ENCODE measurements around the gene INTS13.
"Not testable (repeated sequence)": the region's sequence is repeated elsewhere in the genome, so short reads cannot be mapped to it uniquely, and the experiment has no call there.

The INTS13 gene

GRCh38 chr12:26929590-26929989 lies 8.2 kb downstream of the INTS13 start:
- no peak for DNase-seq

- DNase-seq: no peak
These were observed 9.1 kb downstream of the INTS13 start for GRCh38 chr12:26928661-26929060.

GRCh38 chr12:26921886-26922285 lies 15.9 kb downstream of the INTS13 start:
- DNase-seq: no peak

- no peak for DNase-seq
These were observed 18.6 kb downstream of the INTS13 start for GRCh38 chr12:26919216-26919555.

GRCh38 chr12:26918321-26919215 lies 19.2 kb downstream of the INTS13 start:
- DNase-seq: no peak

GRCh38 chr12:26906704-26907103 lies 31.1 kb downstream of the INTS13 start:
- DNase-seq: no peak

GRCh38 chr12:26906024-26906423 lies 31.8 kb downstream of the INTS13 start:
- no peak for DNase-seq

GRCh38 chr12:26903396-26903795 lies 34.4 kb downstream of the INTS13 start:
- not testable (repeated sequence) for DNase-seq

GRCh38 chr12:26896913-26897312 lies 40.9 kb downstream of the INTS13 start:
- no peak for DNase-seq

- DNase-seq: no peak
These were observed 42.1 kb downstream of the INTS13 start for GRCh38 chr12:26895672-26896071.

- no peak for DNase-seq
These were observed 46.1 kb downstream of the INTS13 start for GRCh38 chr12:26891704-26892103.

GRCh38 chr12:26890784-26891183 lies 47.0 kb downstream of the INTS13 start:
- no peak for DNase-seq

- peak; percentile 73 for DNase-seq
These were observed 52.8 kb downstream of the INTS13 start for GRCh38 chr12:26884765-26885576.

GRCh38 chr12:26880625-26881024 lies 57.2 kb downstream of the INTS13 start:
- DNase-seq: no peak

- no peak for DNase-seq
These were observed 59.1 kb downstream of the INTS13 start for GRCh38 chr12:26878661-26879119.

- DNase-seq: no peak
These were observed 63.1 kb downstream of the INTS13 start for GRCh38 chr12:26874501-26875296.

GRCh38 chr12:26872625-26873024 lies 65.2 kb downstream of the INTS13 start:
- no peak for DNase-seq

- DNase-seq: no peak
These were observed 65.8 kb downstream of the INTS13 start for GRCh38 chr12:26871985-26872384.

GRCh38 chr12:26870491-26871419 lies 67.0 kb downstream of the INTS13 start:
- DNase-seq: no peak

- no peak for DNase-seq
These were observed 67.8 kb downstream of the INTS13 start for GRCh38 chr12:26869908-26870459.

GRCh38 chr12:26869104-26869494 lies 68.7 kb downstream of the INTS13 start:
- DNase-seq: no peak
